NCI-H2029 treated with DMSO at 0.1 percent for 48 hours (cell line): ENCODE data around the gene COX4I1.

Experiments
- DNase-seq: peaks from one replicate; lab custom pipeline; 2025; lab: John Stamatoyannopoulos, UW

Gene COX4I1

DNA sequence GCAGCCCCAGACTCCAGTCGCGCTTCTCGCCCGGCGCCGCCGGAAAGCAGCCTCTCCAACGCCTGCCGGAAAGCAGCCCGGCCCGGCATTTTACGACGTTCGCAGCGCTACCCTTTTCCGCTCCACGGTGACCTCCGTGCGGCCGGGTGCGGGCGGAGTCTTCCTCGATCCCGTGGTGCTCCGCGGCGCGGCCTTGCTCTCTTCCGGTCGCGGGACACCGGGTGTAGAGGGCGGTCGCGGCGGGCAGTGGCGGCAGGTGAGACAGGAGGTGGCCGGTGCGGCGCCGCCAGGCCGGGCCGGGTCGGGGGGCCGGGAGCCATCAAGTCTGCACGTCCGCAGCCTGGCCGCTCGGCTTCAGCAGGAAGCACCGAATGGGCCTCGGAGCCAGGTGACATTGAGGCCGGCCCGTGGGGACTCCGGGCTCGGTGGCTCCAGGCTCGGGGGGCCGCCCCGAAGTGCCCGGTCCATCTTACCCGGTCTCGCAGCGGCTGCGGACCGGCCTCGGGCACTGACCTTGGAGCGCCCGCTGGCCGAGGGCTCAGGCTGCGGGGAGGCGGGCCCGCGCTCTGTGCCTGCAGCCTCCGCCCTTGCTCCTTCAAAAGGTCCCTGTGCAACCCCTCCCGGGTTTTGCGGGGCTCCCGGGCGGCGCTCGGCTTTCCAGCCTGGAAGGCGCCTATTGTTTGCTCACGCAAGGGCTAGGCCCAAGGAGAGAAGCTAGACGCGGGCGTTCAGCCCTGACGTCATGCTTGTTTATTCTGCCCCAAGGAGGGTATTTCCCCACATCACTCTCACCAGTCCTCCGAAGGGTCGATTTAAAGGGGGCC, at the start of gene COX4I1, which contains the start of gene EMC8:
COX4I1 (plus strand) TSS at position 199 of the 824 bp plus-strand sequence. CDS start 1,511 bp downstream, outside the sequence.
EMC8 (minus strand) TSS at position 48 of the 824 bp plus-strand sequence. CDS start 249 bp downstream, outside the sequence.
- DNase-seq = peak; percentile 58

DNA sequence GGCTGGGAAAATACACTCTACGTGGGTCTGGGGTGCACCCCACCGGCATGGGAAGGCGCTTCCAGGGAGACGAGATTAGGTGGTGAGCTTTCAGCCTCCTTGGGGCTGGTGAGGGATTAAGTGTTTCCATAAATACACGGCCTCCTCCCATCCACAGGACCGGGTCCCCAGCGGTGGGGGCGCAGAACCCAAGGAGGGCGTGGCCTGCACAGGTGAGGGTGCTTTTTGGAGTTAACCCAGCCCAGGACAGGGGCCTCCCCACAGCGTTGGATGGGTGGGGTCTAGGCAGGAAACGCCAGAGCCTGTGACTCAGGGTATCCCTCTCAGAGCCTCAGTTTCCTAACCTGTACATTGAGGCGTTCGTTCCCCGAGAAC, 49.7 kb upstream of the COX4I1 start:
- no peak for DNase-seq

DNA sequence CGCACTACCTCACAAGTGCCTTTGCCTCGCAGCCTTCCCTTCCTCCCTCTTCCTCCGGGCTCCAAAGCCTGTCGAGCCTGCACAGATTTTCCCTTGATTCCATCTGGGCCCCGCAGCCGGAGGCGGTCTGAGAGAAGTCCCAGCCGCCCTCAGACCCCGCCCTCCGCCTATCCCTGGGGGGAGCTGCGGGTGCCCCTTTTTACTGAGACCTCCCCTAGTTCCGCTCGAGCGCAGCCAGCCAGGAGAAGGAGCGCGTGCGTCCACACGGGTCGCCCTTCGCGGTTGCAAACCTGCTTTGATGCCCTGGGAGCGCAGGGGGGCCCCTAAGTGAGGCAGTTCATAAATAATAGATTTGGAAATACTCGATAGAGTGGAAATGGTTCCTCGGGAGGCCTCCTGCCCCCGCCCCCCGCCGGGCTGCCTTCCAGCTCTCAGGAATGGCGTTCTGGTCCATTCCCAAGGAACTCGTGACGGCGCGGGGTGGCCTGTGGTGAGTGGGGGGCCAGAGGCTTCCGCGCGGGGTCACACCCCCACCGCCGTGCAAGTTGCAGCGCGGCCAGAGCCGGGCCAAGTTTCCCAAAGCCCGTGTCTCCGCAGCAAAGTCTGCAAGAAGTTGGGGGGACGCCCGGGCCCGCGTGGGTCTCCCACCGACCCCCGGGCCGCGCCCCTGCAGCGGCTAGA, 49.2 kb upstream of the COX4I1 start:
- no peak for DNase-seq

DNA sequence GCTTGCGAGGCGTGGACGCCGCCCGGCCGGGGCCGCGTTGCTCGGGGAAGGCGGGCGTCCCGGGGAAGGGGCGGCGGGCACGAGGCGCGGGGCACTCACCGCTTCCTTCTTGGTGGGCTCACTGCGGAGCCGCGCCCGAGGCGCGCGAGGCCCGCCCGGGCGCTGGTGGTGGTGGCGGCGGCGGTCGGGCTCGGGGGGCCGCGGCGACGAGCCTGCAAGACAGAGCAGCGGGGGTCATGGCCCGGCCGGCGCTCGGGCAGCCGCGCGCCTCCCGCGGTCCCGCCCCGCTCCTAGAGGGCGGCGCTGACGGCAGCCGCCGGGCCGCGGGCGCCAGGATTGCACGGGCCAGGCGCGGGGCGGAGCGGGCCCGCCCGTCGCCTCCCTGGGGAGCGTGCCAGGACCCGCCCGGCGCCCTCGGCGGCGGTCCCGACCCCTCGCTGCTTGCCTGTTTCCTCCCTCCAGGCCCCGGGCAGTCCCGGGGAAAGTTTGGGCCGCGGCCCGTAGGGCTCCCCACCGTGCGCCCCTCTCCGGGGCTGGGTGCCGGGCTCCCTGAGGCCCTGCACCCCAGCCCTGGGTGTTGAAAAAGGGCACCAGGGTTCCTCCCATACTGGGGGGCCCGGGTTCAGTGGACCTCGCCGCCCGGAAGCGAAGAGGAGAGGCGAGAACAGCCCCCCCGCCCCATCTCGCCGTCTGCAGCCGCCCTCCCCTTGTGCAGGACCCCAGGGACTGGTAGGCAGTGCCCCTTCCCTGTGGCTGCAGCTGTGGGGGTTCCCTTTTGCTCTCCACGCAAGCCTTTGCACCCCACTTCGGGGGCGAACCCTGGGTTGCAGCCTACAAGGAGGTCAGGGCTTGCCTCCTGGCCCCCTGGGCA, 48.4 kb upstream of the COX4I1 start, which contains the start of gene C16orf74:
C16orf74 (minus strand) TSS at position 270 of the 871 bp plus-strand sequence. CDS start 15,879 bp downstream, outside the sequence.
- DNase-seq = no peak

DNA sequence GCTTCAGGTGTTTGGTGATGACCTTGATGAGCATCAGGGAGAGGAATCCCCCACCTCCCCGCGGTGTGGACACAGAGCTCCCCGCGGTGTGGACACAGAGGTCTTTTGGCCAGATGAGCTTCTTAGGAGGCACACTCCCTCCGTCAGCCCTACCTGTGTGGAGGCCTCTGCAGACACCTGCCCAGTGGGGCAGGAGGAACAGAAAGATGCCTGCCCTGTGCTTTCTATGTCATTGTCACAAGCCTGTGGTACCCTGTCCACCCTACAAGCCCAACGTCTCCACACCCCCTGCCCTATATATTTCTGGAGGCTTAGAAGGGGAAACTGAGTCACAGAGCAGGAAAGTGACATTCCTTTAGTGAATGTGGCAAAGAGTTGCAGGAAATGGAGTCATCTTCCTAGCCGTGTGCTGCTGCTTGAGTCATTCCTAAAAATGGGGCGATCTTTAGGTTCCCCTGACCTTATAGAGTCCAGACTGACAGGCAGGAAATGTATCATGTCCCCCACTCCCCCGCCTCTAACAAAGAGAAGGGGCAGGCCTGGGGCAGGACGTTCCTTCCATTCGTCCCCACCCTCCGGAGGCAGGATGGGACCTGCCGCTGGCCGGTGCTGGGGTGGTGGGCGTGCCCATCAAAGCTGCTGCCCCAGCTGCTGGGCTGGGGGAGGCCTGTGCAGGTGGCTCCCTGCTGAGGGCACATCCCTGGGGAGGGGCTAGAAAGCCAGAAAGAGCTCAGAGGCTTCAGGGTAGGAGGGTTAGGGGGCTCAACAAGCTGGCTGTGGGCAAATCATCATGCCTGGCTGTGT, 47.6 kb upstream of the COX4I1 start:
- no peak for DNase-seq

DNA sequence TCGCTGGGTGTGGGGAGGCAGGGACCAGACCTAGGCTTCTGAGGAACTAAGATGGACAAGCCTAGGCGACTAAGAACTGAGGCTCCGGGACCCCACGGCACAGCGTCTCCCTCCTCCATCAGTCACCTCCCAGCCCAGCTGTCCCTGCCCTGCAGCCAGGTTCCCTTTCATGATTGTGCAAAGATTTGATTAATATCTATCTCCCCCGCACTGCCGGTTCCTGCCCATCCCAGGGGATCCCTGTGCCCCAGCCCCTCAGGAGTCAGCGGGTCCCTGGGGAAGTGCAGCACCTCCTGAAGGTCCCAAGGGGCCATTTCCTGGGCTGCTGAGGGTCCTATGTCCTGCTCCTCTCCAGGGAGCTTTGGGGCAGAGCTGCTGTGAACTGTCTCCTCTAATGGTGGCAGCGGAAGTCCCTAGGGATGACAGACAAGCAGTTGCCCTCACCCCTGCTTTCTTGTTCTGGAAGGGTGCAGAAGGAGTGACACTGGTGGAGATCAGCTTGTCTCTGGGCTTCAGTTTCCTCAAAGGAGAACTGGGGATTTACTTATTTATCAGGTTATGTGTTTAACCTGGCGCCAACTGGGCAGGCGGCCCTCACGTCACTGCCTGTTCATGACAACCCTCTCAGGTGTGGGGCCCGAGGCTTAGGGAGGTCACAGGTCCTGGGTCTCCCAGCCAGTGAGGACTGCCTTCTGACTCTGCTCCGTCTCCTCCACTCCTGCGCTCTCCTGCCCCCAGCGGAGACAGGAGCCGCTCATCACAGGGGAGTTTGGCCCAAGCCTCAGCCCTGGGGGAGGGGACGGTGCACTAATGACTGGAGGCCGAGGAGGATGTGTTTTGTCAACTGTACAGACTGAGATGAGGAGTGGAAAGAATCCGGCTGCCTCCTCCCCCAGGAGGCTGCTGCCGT, 46.7 kb upstream of the COX4I1 start:
- peak; percentile 17 for DNase-seq

DNA sequence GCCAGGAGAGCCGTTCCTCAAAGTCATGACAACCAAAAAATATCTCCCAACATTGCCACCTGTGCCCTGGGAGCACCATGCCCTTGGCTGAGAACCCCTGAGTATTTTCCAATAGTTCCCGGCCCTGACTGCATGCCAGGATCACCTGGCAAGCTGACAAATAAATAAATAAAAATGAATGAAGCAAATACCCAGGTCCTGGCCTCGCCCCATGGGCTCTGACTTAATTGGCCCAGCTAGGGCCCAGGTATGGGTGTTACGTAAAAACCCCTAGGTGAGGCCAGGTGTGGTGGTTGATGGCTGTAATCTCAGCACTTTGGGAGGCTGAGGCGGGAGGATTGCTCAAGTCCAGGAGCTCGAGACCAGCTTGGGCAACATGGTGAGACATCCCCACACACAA, 45.9 kb upstream of the COX4I1 start:
- peak; percentile 37 for DNase-seq

DNA sequence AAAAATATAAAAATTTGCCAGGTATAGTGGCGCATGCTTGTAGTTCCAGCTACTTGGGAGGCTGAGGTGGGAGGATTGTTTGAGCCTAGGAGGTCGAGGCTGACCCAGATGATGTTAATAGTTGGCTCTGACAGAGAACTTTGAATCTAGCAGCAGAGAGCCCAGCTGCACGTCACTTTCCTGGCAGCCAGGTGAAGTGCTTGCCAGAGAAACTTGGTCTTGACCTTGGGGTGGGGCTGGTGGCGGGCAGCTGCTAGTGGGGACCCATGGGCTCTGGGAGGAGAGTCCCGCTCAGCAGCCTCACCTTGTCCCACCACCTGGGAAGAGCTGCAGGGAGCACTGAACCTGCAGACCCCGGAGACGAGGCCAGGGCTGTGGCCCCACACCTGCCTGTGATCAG, 45.5 kb upstream of the COX4I1 start:
- no peak for DNase-seq

DNA sequence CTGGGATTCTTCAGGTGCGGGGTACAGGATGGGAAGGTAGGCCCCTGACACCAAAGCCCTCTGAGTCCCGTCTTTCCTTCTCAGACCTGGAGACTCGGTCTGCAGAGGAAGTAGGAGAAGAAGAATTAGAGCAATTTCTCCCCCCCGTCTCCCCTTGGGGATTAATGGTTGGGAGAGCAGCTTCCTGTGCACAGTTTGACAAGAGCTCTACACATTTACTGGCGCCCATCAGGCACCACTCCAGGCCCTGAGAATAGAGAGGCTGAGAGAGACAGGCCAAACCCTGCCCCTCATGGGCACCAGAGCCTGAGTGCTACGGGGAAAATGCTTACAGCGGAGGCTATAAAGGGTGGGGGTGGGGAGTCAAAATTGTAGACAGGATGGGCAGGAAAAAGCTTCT, 45.1 kb upstream of the COX4I1 start:
- DNase-seq = peak; percentile 52

DNA sequence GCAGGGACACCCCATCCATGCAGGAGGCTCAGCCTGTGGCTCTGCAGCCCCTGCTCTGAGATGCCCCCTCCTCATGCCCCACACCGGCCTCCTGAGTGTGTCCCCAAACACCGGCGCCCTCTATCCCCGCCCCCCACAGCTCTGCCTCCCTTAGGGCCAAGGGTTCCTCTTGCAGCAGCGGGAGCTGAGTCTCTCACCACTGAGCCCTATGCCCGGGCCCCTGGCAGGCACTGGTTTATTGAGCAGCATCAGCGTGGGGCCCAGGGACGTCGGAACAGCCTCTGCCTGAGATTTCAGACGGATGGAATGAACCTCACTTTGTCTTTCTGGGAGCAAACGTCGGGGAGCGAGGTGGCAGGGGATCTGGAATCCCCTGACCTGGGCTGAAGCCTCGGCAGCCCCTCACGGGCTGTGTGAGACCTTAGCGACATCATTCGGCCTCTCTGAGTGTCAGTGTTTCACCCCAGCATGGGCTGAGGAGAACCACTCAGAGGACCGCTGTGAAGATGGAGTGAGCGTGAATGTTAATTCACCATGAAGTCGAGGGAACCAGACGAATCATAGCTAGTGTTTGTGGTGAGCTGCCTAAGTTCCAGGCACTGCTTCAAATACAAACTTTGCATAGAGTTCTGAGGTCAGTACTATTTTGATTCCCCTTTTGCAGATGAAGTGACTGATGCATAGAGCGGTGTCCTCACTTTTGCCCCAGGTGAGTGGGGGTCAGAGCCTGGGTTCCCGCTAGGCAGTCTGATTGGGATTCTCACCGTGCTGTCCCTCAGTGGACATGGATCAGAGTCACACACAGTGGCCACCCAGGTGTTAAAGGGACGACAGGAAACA, 43.3 kb upstream of the COX4I1 start:
- DNase-seq = no peak

DNA sequence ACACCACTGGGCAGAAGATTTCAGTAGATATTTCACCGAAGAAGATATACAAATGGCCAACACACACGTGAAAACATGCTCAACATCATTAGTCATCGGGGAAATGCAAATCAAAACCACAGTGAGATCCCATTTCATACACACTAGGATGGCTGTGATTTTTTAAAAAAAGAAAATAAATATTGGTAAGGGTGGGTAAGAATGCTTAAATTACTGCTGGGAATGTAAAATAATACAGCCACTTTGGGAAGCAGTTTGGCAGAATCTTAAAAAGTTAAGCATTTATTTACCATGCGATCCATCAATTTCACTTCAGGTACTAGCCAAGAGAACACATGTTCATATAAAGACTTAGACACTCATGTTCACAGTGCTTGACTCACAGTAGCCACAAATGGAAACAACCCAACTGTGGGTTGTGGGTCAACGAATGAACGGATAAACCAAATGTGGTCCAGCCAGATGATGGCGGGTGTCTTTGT, 42.1 kb upstream of the COX4I1 start:
- no peak for DNase-seq

DNA sequence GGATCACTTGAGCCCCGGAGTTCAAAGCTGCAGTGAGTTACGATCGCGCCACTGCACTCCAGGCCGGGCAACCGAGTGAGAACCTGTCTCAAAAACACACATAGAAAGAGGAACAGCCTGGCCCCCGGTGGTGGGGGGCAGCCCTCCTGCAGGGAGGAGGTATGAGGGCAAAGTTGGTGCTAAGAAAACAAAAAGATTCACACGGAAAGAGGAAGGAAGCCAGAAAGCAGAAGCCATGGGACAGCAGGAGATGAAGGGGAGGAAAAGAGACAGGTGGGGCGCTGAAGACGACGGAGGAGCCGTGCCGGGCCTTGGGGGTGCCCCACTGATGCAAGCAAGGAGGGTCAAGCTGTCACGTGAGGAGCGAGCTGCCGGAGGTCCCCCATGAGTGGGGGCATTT, 40.4 kb upstream of the COX4I1 start:
- no peak for DNase-seq

DNA sequence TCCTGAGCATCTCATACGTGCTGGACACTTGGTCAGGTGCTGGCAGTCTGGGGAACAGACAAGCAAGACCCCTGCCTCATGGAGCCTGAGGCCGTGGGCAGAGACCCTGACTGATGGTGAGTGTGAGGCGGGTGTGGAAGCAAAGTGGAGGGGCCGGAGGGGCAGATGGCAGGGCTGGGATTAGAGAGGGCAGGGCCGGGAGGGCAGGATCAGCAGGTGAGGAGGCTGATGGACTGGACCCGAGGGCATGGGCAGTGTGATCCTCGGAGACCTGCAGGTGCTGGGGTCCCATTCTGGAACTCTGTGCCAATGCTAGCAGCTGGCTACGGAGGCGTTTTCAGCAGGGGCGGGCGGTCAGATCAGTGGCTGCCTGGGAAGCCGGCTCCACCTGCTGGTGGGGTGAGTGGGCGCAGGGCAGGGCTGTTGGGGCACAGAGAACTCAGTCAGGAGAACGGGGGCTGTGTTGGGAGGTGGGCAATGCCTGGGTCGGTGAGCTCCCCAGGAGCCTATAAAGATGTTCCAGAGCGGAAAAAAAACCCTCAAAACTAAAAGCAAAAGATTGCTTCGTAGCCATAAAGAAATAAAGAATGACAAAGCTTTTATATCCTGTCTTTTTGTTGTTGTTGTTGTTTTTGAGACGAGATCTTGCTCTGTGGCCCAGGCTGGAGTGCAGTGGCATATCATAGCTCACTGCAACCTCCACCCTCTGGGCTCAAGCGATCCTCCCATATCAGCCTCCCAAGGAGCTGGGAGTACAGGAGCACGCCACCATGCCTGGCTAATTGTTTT, 39.7 kb upstream of the COX4I1 start:
- DNase-seq = no peak

DNA sequence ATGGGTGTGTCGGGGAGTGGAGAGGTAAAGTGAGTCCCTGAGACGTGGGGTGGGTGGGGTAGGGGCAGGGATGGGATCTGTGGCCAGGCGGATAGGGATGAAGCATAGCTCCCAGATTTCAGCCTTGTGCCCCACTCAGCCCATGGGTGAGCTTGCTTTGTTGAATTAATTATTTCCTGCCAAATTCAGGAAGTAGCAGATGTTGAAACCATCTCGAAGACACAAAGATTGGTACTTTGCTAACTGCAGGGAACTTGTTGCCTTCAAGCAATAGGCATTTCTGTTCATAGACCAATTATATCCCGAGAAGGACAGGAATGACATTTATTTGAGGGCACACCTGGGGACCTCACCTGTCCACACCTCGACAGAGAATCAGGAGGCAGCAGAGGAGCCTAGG, 37.6 kb upstream of the COX4I1 start:
- no peak for DNase-seq

DNA sequence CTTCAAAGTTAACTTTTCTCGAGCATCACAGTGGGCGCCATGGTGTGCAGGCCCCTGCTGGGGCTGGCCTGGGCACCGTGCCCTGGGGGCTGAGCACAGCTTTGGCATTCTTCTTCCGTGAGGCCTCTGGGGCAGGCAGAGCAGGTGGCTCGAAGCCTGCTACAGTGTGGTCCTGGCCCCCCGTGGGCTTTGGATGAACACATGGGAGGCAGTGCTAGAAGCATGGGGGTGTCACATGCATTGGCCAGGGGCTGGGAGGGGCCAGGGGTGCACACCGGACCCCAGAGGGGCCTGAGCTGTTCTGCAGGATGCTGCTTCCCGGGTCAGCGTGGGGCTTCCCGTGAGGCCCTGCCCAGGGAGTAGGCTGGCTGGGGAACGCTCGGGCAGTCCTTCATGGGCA, 36.5 kb upstream of the COX4I1 start:
- no peak for DNase-seq

DNA sequence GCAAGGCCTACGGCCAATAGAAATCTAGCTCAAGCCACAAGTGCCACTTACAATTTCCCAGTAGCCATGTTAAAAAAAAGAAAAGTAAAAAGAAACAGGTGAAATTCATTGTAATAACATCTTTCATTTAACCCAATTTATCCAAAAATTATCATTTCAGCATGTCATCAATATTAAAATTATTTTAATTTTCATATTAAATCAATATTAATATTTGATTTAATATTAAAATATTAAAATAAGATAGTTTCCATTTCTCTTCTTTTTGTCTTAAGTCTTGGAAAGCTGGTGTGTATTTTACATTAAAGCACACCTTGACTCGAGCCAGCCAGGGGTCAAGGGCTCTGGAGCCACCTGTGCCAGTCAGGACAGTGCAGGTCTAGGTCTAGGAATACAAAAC, 35.9 kb upstream of the COX4I1 start:
- DNase-seq = no peak

DNA sequence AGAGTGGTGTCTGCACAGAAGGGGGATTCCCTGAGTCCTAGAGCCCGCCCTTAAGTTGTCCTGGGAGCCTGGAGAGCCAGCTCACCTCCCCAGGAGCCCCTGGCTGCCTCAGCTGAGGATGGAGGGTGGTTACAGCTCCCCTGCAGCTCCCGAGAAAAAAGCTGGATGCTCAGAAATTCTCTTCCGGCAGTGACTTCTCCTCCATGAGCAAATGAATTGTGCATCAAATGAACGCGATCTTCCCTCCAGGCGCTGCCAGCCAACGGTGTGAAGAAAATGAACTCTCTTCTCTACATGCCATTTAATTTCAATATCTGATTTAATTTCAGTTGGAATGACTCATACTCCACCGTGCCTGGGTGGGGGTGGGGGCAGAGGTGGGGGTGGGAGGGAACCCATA, 34.3 kb upstream of the COX4I1 start:
- DNase-seq = no peak

DNA sequence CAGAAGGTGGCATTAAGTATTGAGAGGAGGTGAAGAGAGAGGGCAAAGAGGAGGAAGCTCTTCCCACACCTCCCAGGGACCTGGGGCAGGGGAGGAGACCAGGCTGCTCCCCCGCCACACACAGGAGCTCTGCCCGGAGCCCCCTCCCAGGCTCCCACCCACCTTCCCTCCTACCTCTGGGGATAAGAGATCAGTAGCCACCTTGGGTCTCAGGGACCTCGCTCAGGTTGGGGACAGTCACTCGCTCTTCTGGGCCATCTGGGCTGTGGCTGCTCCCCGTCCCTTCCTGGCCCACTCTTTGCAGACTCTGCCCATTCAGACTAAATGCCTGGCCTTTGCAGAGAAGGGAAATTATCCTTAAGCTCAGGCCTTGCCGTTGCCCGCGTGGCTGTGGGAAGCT, 33.7 kb upstream of the COX4I1 start:
- no peak for DNase-seq
